Measurements from ENCODE around the gene COL12A1. TPM values are rescaled to one million over a fixed set of nuclear protein-coding genes. Genes with fewer than 3 reads are reported as not detected.

The COL12A1 gene
- total RNA-seq, 1 experiment from 2014 or later: 0.96 TPM

DNA sequence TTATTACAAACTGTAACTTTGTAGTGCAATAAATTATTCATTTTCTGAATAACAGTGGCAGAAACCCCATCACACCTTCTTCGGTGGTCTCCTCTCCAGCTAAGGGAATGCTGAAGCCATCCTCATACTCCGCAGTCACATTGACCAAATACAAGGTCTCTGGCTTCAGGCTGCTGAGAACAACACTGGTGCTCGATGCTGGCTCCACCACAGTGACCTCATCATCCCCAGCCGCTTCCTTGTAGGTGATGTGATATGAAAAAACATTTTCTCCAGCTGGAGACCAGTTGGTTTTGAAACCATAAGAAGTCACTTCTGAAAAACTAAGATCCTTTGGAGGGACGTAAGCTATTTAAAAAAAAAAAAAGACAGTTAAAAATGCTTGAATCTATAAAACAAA, 25.0 kb downstream of the COL12A1 start:
- no peak overlapping the region for H3K56ac ChIP-seq (ENCODE audit: insufficient read length, low read depth, low read length)
- H2BK5ac ChIP-seq (ENCODE audit: insufficient read length, low read length): no peak overlapping the region
- H3K4me1 ChIP-seq (ENCODE audit: insufficient read depth, low read length): no peaks in the 10 kb centered on the region; the same call in 1 of the 2 replicates
- H3K23me2 ChIP-seq (ENCODE audit: insufficient read length, low read depth, low read length, poor library complexity, severe bottlenecking): no peaks in the 10 kb centered on the region
- Mint-ChIP-seq H3K9me3 (0 out of 5 replicates have a peak, but pooled peaks cover 0 to 3% of the 10 kb centered on the region in 2 experiments), H3K36me3 (ENCODE audit: insufficient read depth in 1 of 3, low read depth in 3 of 3) (no peaks in the 10 kb centered on the region), H3K4me3 (no peak overlapping the region), H3K27ac (no peak overlapping the region), H3K27me3 (ENCODE audit: low read depth) (no peaks in the 10 kb centered on the region; the same call in 1 of the 2 replicates), H3K4me1 (peaks cover 0 to 3% of the 10 kb centered on the region in 2 experiments; a peak in 1 of 4 replicates)
- no peaks in the 10 kb centered on the region for H3K79me1 ChIP-seq (ENCODE audit: insufficient read depth, low read depth, low read length, poor library complexity, severe bottlenecking)
- WGBS (ENCODE audit: extremely low coverage, insufficient read length, low lambda C conversion rate): no CpG with 5 or more reads among the region's 5 CpGs
- no peak overlapping the region for H4K91ac ChIP-seq (ENCODE audit: insufficient read length, low read depth, low read length)
- no peak for DNase-seq
- H3T11ph ChIP-seq (ENCODE audit: low read length): no peak overlapping the region
- H4K8ac ChIP-seq (replicated peaks; ENCODE audit: insufficient read length, low read depth, low read length): no peak overlapping the region
- no peak overlapping the region for H2BK15ac ChIP-seq (ENCODE audit: low read depth, low read length)
- TF ChIP-seq, protein P1, sequence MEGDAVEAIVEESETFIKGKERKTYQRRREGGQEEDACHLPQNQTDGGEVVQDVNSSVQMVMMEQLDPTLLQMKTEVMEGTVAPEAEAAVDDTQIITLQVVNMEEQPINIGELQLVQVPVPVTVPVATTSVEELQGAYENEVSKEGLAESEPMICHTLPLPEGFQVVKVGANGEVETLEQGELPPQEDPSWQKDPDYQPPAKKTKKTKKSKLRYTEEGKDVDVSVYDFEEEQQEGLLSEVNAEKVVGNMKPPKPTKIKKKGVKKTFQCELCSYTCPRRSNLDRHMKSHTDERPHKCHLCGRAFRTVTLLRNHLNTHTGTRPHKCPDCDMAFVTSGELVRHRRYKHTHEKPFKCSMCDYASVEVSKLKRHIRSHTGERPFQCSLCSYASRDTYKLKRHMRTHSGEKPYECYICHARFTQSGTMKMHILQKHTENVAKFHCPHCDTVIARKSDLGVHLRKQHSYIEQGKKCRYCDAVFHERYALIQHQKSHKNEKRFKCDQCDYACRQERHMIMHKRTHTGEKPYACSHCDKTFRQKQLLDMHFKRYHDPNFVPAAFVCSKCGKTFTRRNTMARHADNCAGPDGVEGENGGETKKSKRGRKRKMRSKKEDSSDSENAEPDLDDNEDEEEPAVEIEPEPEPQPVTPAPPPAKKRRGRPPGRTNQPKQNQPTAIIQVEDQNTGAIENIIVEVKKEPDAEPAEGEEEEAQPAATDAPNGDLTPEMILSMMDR (conservative IDR thresholded peaks at IDR 0.05): no peak
- H2BK120ac ChIP-seq (ENCODE audit: low read depth, low read length, poor library complexity, severe bottlenecking): no peak overlapping the region
- H3K9ac ChIP-seq (ENCODE audit: extremely low read depth, insufficient read length, low read length): no peak overlapping the region
- H2BK12ac ChIP-seq (ENCODE audit: insufficient read length, low read depth, low read length): no peak overlapping the region
- no peaks in the 10 kb centered on the region for H3K9me3 ChIP-seq (ENCODE audit: control insufficient read depth, low read depth, low read length)
- H3K27ac ChIP-seq (ENCODE audit: insufficient read length, low read depth, low read length): no peak overlapping the region
- no peak overlapping the region for H2BK20ac ChIP-seq (ENCODE audit: low read depth, low read length, poor library complexity, severe bottlenecking)
- no peak overlapping the region for H4K5ac ChIP-seq (ENCODE audit: insufficient read length, low read depth, low read length)
- no peak overlapping the region for H3K23ac ChIP-seq (ENCODE audit: insufficient read length, low read depth, low read length)
- no peaks in the 10 kb centered on the region for H4K20me1 ChIP-seq (ENCODE audit: control insufficient read depth, insufficient read depth, insufficient read length)
- no peak overlapping the region for H3K14ac ChIP-seq (ENCODE audit: insufficient read depth, low read length)
- no peak overlapping the region for H3K4ac ChIP-seq (ENCODE audit: low read depth, low read length)
- no peaks in the 10 kb centered on the region for H3K27me3 ChIP-seq (ENCODE audit: insufficient read depth, low read length)
- no peaks in the 10 kb centered on the region for H3K79me2 ChIP-seq (ENCODE audit: insufficient read depth, low read length)
- no peak overlapping the region for H3K18ac ChIP-seq (ENCODE audit: insufficient read length, low read depth, low read length)
- no peak overlapping the region for H2AFZ ChIP-seq (ENCODE audit: low read length)
- H2AK5ac ChIP-seq (ENCODE audit: insufficient read length, low read length): no peak overlapping the region
- H3K4me2 ChIP-seq (ENCODE audit: insufficient read depth, insufficient read length, low read length): no peak overlapping the region

Data from H9 (cell line).